GM23338 (cell line): ENCODE measurements around the gene CACNG1. TPM values are rescaled to one million over a fixed set of nuclear protein-coding genes. Genes with fewer than 3 reads are reported as not detected.
A peak's percentile ranks its signal among the peaks of the same experiment; 100 is the strongest.

Experiments
- ATAC-seq: fragments of 200-7000 bp; cut with Tn5 transposase; 3 replicates; pipeline ENCODE4 v1.9.1; 2020
- DNase-seq: peaks from one replicate; pipeline ENCODE4 v3.0.0-alpha.2; 2015; ENCODE audit warnings: low spot score
- H2AFZ ChIP-seq: fragments of 200-600 bp; sonication (generic); 2 replicates; pipeline ENCODE4 v1.8.0; 2016; ENCODE audit warnings: antibody characterized with exemption, mild to moderate bottlenecking, moderate library complexity
- H3F3A ChIP-seq: fragments of 200-600 bp; sonication (generic); replicated peaks from 2 replicates; pipeline ENCODE4 v1.8.0; 2017; ENCODE audit warnings: antibody characterized with exemption, mixed run types, low read depth
- H3K27ac ChIP-seq: fragments of 200-600 bp; sonication (generic); 2 replicates; pipeline ENCODE4 v1.6.1; 2016; ENCODE audit warnings: low read depth
- H3K27me3 ChIP-seq: fragments of 200-600 bp; sonication (generic); 2 replicates; pipeline ENCODE4 v1.8.0; 2016; ENCODE audit warnings: mild to moderate bottlenecking, mixed run types, moderate library complexity; ENCODE audit not compliant: insufficient read depth
- H3K36me3 ChIP-seq: fragments of 200-600 bp; sonication (generic); 2 replicates; pipeline ENCODE4 v1.8.0; 2016; ENCODE audit warnings: mild to moderate bottlenecking; ENCODE audit not compliant: insufficient read depth
- H3K4me1 ChIP-seq: fragments of 200-600 bp; sonication (generic); 2 replicates; pipeline ENCODE4 v1.8.0; 2016; ENCODE audit warnings: mild to moderate bottlenecking, moderate library complexity; ENCODE audit not compliant: insufficient read depth
- H3K4me2 ChIP-seq: fragments of 200-600 bp; sonication (generic); 2 replicates; pipeline ENCODE4 v1.7.1; 2017; ENCODE audit warnings: mixed run types
- H3K4me3 ChIP-seq: fragments of 200-600 bp; sonication (generic); 2 replicates; pipeline ENCODE4 v1.6.1; 2016; ENCODE audit warnings: mixed run types
- H3K79me2 ChIP-seq: fragments of 200-600 bp; sonication (generic); replicated peaks from 2 replicates; pipeline ENCODE4 v1.8.0; 2017; ENCODE audit warnings: mild to moderate bottlenecking; ENCODE audit not compliant: insufficient read depth
- H3K9me2 ChIP-seq: fragments of 200-600 bp; sonication (generic); 2 replicates; pipeline ENCODE4 v1.8.0; 2017; ENCODE audit not compliant: insufficient read depth
- H4K20me1 ChIP-seq: fragments of 200-600 bp; sonication (generic); replicated peaks from 2 replicates; pipeline ENCODE4 v1.8.0; 2017; ENCODE audit warnings: mild to moderate bottlenecking; ENCODE audit not compliant: insufficient read depth
- H3K27ac Mint-ChIP-seq: 2 replicates; pipeline ENCODE4 v1.8.0; 2020; ENCODE audit warnings: inconsistent platforms, mild to moderate bottlenecking, moderate library complexity, mixed read lengths
- H3K27me3 Mint-ChIP-seq: 3 replicates; pipeline ENCODE4 v1.8.0; 2022; ENCODE audit warnings: low read depth, mild to moderate bottlenecking, moderate library complexity, mixed read lengths, inconsistent platforms; ENCODE audit not compliant: insufficient read depth, poor library complexity
- H3K36me3 Mint-ChIP-seq: 3 replicates; pipeline ENCODE4 v1.8.0; 2021; ENCODE audit warnings: low read depth, mild to moderate bottlenecking, inconsistent platforms, moderate library complexity, mixed read lengths
- H3K4me1 Mint-ChIP-seq: 3 replicates; pipeline ENCODE4 v1.8.0; 2020; ENCODE audit warnings: mild to moderate bottlenecking, inconsistent platforms, mixed read lengths
- H3K4me3 Mint-ChIP-seq: 3 replicates; pipeline ENCODE4 v1.8.0; 2021; ENCODE audit warnings: moderate library complexity, mild to moderate bottlenecking, inconsistent platforms, mixed read lengths
- H3K9me3 Mint-ChIP-seq: 3 replicates; pipeline ENCODE4 v1.8.0; 2020; ENCODE audit warnings: moderate library complexity, mild to moderate bottlenecking, inconsistent platforms, mixed read lengths
- CREB1 ChIP-seq: fragments of 250-450 bp; sonication (Bioruptor Pico); IDR thresholded peaks from 2 replicates; pipeline ENCODE4 v1.5.0; 2020; ENCODE audit warnings: low read depth, mild to moderate bottlenecking, moderate library complexity
- ETS1 ChIP-seq: IDR thresholded peaks from 2 replicates; pipeline ENCODE4 v1.6.1; 2016; ENCODE audit warnings: antibody characterized with exemption
- POLR2AphosphoS5 ChIP-seq: IDR thresholded peaks from 2 replicates; pipeline ENCODE4 v1.6.1; 2016; ENCODE audit warnings: antibody characterized with exemption, low read depth
- STAT1 ChIP-seq: IDR thresholded peaks from one replicate; pipeline ENCODE4 v1.6.1; 2016; ENCODE audit warnings: antibody characterized with exemption; ENCODE audit not compliant: unreplicated experiment
- ZNF114 ChIP-seq: fragments of 250-450 bp; sonication (Bioruptor Pico); IDR thresholded peaks from 2 replicates; pipeline ENCODE4 v1.5.0; 2020; ENCODE audit warnings: mild to moderate bottlenecking, moderate library complexity
- ZNF331 ChIP-seq: fragments of 250-450 bp; sonication (Bioruptor Pico); IDR thresholded peaks from 2 replicates; pipeline ENCODE4 v1.5.0; 2020; ENCODE audit warnings: low read depth, mild to moderate bottlenecking, moderate library complexity
- ZNF462 ChIP-seq: fragments of 250-450 bp; sonication (Bioruptor Pico); IDR thresholded peaks from 2 replicates; pipeline ENCODE4 v1.5.0; 2020; ENCODE audit warnings: mild to moderate bottlenecking, moderate library complexity
- polyA plus RNA-seq: library from polyadenylated mRNA; unstranded; fragments of >200 nt; fragmentation: Nextera tagmentation; extraction: Ambion mirVana; gene quantifications from 2 replicates; pipeline ENCODE4 v1.2.1, GENCODE V29; 2016
- total RNA-seq: library from RNA; depleted of rRNA; stranded (reverse); fragments of >200 nt; shearing (Covaris generic); gene quantifications from 2 replicates; pipeline ENCODE4 v1.2.3, GENCODE V29; 2014

Gene CACNG1
- total and polyA plus RNA-seq, 2 experiments from 2014 or later, result not detected

- TF ChIP-seq ZNF462 (CRISPR knock-in tag) (no peak), CREB1 (CRISPR knock-in tag) (no peak), ETS1 (no peak), ZNF331 (CRISPR knock-in tag) (no peak), STAT1 (no peak), ZNF114 (CRISPR knock-in tag) (no peak), POLR2AphosphoS5 (no peak)
Measured at GRCh38 chr17:67017910-67018309, 26.4 kb upstream of the CACNG1 start (continued).

- peaks cover 9% of the 10 kb centered on the region for H3K4me1 Mint-ChIP-seq
- no peaks in the 10 kb centered on the region for H3K36me3 Mint-ChIP-seq
- Histone ChIP-seq H3K9me2 (no peaks in the 10 kb centered on the region), H4K20me1 (no peaks in the 10 kb centered on the region), H2AFZ (no peak overlapping the region), H3K79me2 (no peaks in the 10 kb centered on the region), H3K4me1 (no peaks in the 10 kb centered on the region), H3F3A (no peaks in the 10 kb centered on the region), H3K36me3 (no peaks in the 10 kb centered on the region), H3K4me3 (no peak overlapping the region), H3K4me2 (no peak overlapping the region), H3K27ac (no peak overlapping the region), H3K27me3 (no peaks in the 10 kb centered on the region)
- DNase-seq (no peak), ATAC-seq (peak; percentile 12; the same call in 1 of the 3 replicates)
- H3K9me3 Mint-ChIP-seq, result no peaks in the 10 kb centered on the region
- peaks cover 12% of the 10 kb centered on the region for H3K27me3 Mint-ChIP-seq
- 0 out of 2 replicates have a peak overlapping the region, but pooled peaks have one; percentile 51 for H3K27ac Mint-ChIP-seq
- no peak overlapping the region for H3K4me3 Mint-ChIP-seq
- TF ChIP-seq ZNF462 (CRISPR knock-in tag), result no peak
- no peak for TF ChIP-seq ZNF114 (CRISPR knock-in tag)
- TF ChIP-seq POLR2AphosphoS5, result no peak
Measured at GRCh38 chr17:67018471-67019434, 25.6 kb upstream of the CACNG1 start.
